ENCODE data around the gene RAB24.

GRCh38 chr5:177265395-177265794, 38.1 kb downstream of the RAB24 start:
- TF ChIP-seq CTCF (IDR thresholded peaks at IDR 0.05): no peak
- TF ChIP-seq POLR2A (IDR thresholded peaks at IDR 0.05): no peak
